ENCODE measurements around the gene S100A11. TPM values are rescaled to one million over a fixed set of nuclear protein-coding genes. Genes with fewer than 3 reads are reported as not detected.

The S100A11 gene
- 137 and 269 TPM in 2 replicates for total RNA-seq

GRCh38 chr1:152036267-152037216, at the start of gene S100A11:
TSS of gene S100A11 (minus strand) at chr1:152037004. CDS start at chr1:152036915, 89 bp downstream.

DNA sequence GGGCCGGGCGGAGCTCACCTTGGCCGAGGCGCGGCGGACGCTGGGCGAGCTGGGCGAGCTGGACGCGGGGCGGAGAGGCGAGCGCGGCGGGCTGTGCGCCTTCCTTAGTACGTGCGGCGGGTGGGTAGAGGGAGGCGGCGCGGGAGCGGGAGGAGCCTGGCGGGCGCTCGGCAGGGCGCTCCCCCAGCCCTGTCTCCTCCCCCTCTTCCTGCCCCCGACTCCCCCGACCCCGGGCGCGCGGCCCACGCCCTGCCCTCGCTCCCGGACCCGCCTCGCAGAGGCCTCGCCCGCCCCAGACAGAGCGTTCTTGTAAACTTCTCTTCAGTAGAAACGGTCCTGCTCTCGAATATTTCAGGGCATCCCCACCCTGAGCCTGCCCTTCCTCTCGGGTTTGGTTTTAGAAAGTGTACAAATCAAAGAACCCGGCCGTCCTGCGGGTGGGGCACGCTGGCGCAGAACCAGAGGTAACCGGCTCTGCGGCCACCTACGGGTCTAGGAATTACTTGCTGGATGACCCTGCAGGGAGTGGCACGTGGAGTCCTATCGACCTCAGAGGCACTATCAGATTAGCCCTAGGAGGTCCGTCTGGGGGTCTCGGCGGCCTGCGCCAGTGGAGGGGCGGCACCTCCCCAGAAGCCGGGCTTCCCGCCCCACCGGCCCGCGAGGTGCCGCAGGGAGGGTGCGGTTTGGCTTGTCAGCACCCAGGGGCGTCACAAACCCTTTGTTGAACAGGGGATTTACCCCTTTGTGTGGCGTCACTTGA, 42.9 kb downstream of the S100A11 start, which contains the start of gene S100A10:
TSS of gene S100A10 (minus strand) at position 126 of the 763 bp plus-strand sequence. CDS start 7,629 bp downstream, outside the sequence.

Other genes with a start within 250 kb of the S100A11 start
- gene TDRKH, start 246.5 kb downstream of the S100A11 start, total RNA-seq: 7.9 and 9.2 TPM in 2 replicates
- not detected in 2 replicates for gene LINGO4, start 231.6 kb downstream of the S100A11 start, total RNA-seq
- 0.34 and 1.4 TPM in 2 replicates for gene RORC, start 205.2 kb downstream of the S100A11 start, total RNA-seq
- 0.07 TPM in 1 of 2 replicates, not detected in the other for gene C2CD4D, start 197.2 kb downstream of the S100A11 start, total RNA-seq
- gene THEM5, start 183.3 kb downstream of the S100A11 start, total RNA-seq: not detected in 2 replicates
- 9.9 and 11.7 TPM in 2 replicates for gene THEM4, start 127.5 kb downstream of the S100A11 start, total RNA-seq
- gene S100A10, start 43.1 kb downstream of the S100A11 start, total RNA-seq: 115 and 248 TPM in 2 replicates
- not detected in 2 replicates for gene TCHHL1, start 52.1 kb upstream of the S100A11 start, total RNA-seq
- gene TCHH, start 78.4 kb upstream of the S100A11 start, total RNA-seq: under 0.01 and 0.14 TPM in 2 replicates
- 0.78 and 1.7 TPM in 2 replicates for gene RPTN, start 122.2 kb upstream of the S100A11 start, total RNA-seq
- gene HRNR, start 187.2 kb upstream of the S100A11 start, total RNA-seq: under 0.01 and 0.34 TPM in 2 replicates

Data from nasal cavity respiratory epithelium epithelial cell of viscerocranial mucosa (primary cell).